Upper lobe of right lung (tissue), 1 donor: Measurements from ENCODE around the gene AMPD3. TPM values are rescaled to one million over a fixed set of nuclear protein-coding genes. Genes with fewer than 3 reads are reported as not detected.
A peak's percentile ranks its signal among the peaks of the same experiment; 100 is the strongest.
"Not testable (repeated sequence)": the region's sequence is repeated elsewhere in the genome, so short reads cannot be mapped to it uniquely, and the experiment has no call there.

Source experiments
- ATAC-seq: fragments of 200-7000 bp; cut with Tn5 transposase; one replicate; pipeline ENCODE4 v1.9.1; 2020; ENCODE audit warnings: mild to moderate bottlenecking, moderate library complexity
- DNase-seq: peaks from one replicate; pipeline ENCODE4 v3.0.0-alpha.2; 2020
- H3K27ac ChIP-seq: fragments of 200-600 bp; one replicate; pipeline ENCODE4 v1.8.0; 2022
- H3K27me3 ChIP-seq: fragments of 200-600 bp; one replicate; pipeline ENCODE4 v1.8.0; 2022; ENCODE audit warnings: mild to moderate bottlenecking
- H3K36me3 ChIP-seq: fragments of 200-600 bp; one replicate; pipeline ENCODE4 v1.8.0; 2022
- H3K4me1 ChIP-seq: fragments of 200-600 bp; one replicate; pipeline ENCODE4 v1.8.0; 2022
- H3K4me3 ChIP-seq: fragments of 200-600 bp; one replicate; pipeline ENCODE4 v1.8.0; 2022; ENCODE audit warnings: mild to moderate bottlenecking
- H3K9me3 ChIP-seq: fragments of 200-600 bp; one replicate; pipeline ENCODE4 v1.8.0; 2022
- intact Hi-C: fragments of 100-400 bp; cut with DNase I; formaldehyde crosslinking; loops from one replicate; pipeline ENCODE4 v1.11.0; 2022
- total RNA-seq: library from RNA; stranded (reverse); fragmentation: NEBNext Ultra II Directional; extraction: Animal tissue kit (Norgen Biotek cat#: 25700); gene quantifications from one replicate; pipeline ENCODE4 v1.2.1, GENCODE V29; 2021
- TF ChIP-seq, protein P1 (sequence below): fragments of 200-600 bp; IDR thresholded peaks from one replicate; pipeline ENCODE4 v1.8.0; 2022; ENCODE audit warnings: antibody characterized with exemption
- donor health status: DM: no; HTN: yes; CAD: no; lungs with severe emphysema.

AMPD3 gene
- total RNA-seq, 1 donor from 2014 or later: 11.6 TPM

DNA sequence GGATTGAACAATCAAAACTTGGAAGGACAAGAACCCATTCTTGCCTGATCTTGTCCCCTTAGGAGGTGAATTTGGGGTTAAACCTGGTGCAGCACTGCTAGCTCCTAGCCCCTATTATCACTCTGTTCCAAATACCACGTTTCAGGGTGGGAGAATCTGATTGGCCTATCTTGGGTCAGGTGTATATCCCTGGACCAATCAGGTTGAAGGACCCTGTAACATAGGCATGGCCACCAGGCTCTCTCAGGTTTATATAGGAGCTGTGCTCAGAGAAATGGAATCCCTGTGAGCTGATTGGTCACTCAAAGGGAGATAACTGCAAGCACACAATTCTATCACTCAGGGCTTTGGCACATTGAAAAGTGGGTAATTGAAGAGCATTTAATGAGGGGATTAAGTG, 26.6 kb upstream of the AMPD3 start:
- intact Hi-C loops: no loop called here
- DNase-seq (no peak), ATAC-seq (no peak)
- TF ChIP-seq, protein P1, sequence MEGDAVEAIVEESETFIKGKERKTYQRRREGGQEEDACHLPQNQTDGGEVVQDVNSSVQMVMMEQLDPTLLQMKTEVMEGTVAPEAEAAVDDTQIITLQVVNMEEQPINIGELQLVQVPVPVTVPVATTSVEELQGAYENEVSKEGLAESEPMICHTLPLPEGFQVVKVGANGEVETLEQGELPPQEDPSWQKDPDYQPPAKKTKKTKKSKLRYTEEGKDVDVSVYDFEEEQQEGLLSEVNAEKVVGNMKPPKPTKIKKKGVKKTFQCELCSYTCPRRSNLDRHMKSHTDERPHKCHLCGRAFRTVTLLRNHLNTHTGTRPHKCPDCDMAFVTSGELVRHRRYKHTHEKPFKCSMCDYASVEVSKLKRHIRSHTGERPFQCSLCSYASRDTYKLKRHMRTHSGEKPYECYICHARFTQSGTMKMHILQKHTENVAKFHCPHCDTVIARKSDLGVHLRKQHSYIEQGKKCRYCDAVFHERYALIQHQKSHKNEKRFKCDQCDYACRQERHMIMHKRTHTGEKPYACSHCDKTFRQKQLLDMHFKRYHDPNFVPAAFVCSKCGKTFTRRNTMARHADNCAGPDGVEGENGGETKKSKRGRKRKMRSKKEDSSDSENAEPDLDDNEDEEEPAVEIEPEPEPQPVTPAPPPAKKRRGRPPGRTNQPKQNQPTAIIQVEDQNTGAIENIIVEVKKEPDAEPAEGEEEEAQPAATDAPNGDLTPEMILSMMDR: no peak
- no peak overlapping the region for H3K27ac ChIP-seq
- H3K9me3 ChIP-seq: no peaks in the 10 kb centered on the region
- no peaks in the 10 kb centered on the region for H3K27me3 ChIP-seq
- no peak overlapping the region for H3K4me3 ChIP-seq
- H3K36me3 ChIP-seq: no peaks in the 10 kb centered on the region
- H3K4me1 ChIP-seq: no peaks in the 10 kb centered on the region

DNA sequence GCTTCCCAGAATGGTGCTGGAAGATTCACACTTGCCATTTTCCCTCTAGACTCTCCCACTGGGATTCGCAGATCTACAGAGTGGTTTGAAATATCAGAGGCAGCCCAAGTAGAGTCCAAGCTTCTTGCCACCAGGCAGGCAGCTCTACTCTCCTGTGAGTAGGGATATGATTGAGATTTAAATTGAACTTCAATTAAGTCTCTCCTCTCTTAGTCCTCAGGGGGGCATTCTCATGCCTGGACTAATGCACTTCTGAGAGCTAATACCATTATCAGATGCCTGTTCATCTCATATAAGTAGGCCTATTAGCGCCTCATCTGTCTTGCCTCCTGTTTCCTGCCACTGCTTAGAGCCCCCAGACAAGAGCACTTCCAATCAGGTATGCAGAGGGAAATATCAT, 25.5 kb upstream of the AMPD3 start:
- Histone ChIP-seq H3K27ac (no peak overlapping the region), H3K9me3 (no peaks in the 10 kb centered on the region), H3K4me3 (no peak overlapping the region), H3K4me1 (no peaks in the 10 kb centered on the region), H3K36me3 (no peaks in the 10 kb centered on the region), H3K27me3 (no peaks in the 10 kb centered on the region)
- DNase-seq (no peak), ATAC-seq (no peak)
- TF ChIP-seq, protein P1: no peak
- intact Hi-C loops: no loop called here

DNA sequence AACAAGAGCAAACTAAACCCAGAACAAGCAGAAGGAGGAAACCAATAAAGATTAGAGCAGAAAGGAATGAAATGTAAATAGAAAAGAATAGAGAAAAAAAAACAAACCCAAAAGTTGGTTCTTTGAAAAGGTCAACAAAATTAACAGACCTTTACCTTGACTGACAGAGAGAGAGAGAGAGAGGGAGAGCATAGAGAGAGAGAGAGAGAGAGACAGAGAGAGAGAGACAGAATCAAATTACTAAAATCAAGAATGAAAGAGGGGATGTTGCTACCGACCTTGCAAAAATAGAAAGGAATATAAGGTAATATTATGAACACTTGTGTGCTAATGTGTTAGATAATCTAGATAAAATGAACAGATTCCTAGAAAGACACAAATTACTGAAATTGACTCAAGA, 22.6 kb upstream of the AMPD3 start:
- no peaks in the 10 kb centered on the region for H3K36me3 ChIP-seq
- H3K9me3 ChIP-seq: no peaks in the 10 kb centered on the region
- TF ChIP-seq, protein P1: no peak
- H3K4me3 ChIP-seq: no peak overlapping the region
- DNase-seq (no peak), ATAC-seq (no peak)
- no peaks in the 10 kb centered on the region for H3K4me1 ChIP-seq
- H3K27ac ChIP-seq: no peak overlapping the region
- H3K27me3 ChIP-seq: no peaks in the 10 kb centered on the region
- intact Hi-C loops: no loop called here

DNA sequence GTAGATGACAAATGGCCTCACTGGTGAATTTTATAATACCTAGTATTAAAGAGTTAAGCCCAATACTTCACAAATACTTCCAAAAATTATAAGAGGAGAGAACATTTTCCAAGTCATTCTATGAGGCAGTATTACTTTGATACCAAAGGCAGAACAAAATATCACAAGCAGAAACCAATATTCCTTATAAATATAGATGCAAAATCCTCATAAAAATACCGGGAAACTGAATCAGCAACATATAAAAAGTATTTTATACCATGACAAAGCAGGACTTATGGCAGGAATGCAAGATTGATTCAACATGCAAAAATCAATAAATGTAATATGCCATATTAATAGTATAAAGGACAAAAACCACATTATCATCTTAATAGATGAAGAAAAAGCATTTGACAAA, 22.1 kb upstream of the AMPD3 start:
- Histone ChIP-seq H3K4me3 (no peak overlapping the region), H3K4me1 (no peaks in the 10 kb centered on the region), H3K27ac (no peak overlapping the region), H3K27me3 (no peaks in the 10 kb centered on the region), H3K9me3 (no peaks in the 10 kb centered on the region), H3K36me3 (no peaks in the 10 kb centered on the region)
- intact Hi-C loops: no loop called here
- TF ChIP-seq, protein P1: no peak
- no peak for ATAC-seq
- DNase-seq: no peak

DNA sequence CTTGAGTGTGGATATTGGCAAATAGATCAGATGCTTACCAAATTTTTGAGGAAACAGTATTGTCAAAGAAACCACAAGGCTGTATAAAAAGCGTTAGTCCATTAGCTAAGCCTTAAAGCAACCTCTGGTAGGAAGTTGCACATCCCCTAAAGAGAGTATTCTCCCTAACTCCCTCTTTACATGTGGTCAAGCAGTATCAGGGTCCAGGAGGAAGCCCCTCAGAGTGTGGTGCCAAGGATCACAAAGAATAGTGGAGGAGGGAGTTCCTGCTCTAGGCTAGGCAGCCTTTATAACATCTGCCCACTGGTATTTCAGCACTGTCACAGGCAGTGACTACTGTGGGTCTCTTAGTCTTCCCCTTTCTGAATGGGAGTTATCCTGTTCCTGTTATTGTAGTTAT, 18.8 kb upstream of the AMPD3 start:
- TF ChIP-seq, protein P1: no peak
- Histone ChIP-seq H3K27me3 (no peaks in the 10 kb centered on the region), H3K36me3 (no peaks in the 10 kb centered on the region), H3K27ac (no peak overlapping the region), H3K4me3 (no peak overlapping the region), H3K9me3 (no peaks in the 10 kb centered on the region), H3K4me1 (no peaks in the 10 kb centered on the region)
- ATAC-seq (peak; percentile 80), DNase-seq (no peak)
- intact Hi-C loops: no loop called here

DNA sequence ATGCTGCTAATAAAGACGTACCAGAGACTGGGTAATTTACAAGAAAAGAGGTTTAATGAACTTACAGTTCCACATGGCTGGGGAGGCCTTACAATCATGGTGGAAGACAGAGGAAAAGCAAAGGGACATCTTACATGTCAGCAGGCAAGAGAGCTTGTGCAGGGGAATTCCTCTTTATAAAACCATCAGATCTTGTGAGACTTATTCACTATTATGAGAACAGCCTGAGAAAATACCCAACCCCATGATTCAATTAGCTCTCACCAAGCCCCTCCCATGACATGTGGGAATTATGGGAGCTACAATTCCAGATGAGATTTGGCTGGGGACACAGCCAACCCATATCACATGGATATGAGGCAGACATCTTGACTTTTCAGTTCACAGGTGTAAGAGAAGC, 18.4 kb upstream of the AMPD3 start:
- H3K4me1 ChIP-seq, H3K27me3 ChIP-seq, H3K4me3 ChIP-seq, H3K36me3 ChIP-seq, intact Hi-C loops, H3K9me3 ChIP-seq, DNase-seq, ATAC-seq, H3K27ac ChIP-seq: not testable (repeated sequence)
